Cerebellar cortex (tissue), 1 donor: ENCODE results near the gene LMNA.

Experiments used
- DNase-seq: peaks from one replicate; pipeline ENCODE4 v3.0.0-alpha.2; 2015; ENCODE audit warnings: low spot score

LMNA gene

DNA sequence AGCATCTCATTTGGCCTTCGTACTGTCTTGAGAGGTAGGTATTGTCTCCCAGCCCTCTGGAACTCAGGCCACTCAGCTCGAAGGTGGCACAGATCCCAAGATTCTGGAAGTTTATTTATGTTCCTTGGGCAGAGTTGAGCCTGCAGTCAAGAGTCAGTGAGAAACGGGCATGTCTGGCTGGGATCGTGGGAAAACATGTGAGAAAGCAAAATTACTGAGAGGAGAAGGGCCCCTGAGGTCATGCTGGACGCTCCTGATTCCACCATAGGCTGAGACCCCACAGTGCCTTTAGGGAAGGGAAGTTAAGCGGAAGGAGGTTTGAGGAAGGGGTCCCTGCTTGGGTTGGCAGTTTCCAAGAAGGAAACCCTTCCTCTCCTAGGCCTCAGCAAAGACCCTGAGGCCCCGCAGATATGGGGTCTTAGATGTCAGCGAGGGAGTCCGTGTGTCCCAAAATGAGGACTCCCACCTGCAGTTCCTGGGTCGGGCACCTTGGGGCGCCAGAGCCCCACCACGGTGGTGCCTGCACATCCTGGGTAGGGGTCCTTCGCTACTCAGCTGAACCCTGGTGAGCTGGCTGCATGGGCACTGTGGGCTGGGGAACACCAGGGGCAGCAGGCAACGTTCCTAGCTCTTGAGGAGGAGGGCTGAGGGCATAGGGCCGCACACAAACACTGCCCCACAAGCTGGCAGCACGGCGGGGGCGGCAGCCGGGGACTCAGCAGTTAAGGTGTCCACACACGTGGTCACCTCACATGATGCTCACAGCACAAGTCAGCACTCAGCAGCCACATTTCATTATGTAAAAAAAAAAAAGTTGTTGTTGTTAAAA, 26.6 kb downstream of the LMNA start:
- no peak for DNase-seq

DNA sequence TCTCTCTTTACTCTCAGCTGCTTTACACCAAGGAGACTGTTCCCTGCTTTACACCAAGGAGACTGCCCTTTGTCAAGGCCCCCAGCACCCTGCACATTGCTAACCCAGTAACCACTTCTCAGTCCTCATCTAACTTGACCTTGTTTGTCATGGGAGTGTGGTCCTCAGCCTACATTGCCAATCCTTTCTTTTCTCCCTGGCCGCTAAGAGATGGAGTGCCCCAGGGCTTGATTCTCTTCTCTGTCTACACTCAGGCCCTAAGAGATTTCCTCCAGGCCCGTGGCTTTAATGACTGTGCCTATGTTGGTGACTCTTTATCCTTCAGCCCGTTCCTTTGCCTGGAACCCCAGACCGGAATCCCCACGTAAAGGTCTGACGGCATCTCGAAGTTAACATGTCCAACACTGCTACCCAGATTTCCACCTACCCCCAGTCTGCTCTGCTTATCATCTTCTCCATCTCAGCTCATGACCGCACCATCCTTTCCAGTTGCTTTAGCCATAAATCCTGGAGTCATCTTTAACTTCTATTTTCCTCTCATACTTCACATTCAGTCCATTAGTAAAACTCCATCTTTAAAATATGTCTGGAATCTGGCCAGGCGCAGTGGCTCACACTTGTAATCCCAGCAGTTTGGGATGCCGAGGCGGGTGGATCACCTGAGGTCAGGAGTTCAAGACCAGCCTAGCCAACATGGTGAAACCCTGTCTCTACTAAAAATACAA, 29.4 kb downstream of the LMNA start:
- no peak for DNase-seq

DNA sequence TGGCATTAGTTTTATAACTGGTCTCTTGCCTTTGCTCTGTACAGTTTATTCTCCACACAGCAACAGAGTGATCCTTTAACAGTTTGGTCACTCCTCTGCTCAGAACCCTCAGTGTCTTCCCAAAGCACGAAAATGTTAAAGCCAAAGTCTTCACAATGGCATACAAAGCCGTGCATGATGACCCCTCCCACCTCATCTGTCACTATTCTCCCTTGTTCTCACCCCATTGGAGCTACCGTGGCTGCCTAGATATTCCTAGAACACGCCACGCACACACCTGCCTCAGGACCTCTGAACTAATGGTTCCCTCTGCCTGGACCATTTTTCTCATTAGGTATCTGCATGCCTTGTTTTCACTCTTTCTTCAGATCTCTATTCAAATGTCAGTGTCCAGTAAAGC, 30.2 kb downstream of the LMNA start:
- DNase-seq, result no peak

DNA sequence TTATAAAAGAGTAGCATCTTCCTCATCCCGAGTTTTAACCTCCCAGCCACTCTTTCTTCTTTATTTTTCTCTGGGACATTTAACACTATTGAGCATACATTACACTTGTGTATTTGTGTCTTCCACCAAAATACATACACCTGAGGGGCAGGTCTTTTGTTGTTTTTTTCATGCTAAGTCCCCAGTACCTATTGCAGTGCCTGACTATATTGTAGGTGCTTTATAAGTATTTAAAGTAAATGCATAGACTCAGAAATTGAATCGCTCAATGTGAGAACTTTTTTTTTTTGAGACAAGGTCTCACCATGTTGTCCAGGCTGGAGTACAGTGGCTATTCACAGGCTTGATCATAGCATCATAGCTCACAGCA, 31.1 kb downstream of the LMNA start:
- no peak for DNase-seq

GRCh38 chr1:156146020-156146768, 31.7 kb downstream of the LMNA start:
- DNase-seq, result peak; percentile 88

DNA sequence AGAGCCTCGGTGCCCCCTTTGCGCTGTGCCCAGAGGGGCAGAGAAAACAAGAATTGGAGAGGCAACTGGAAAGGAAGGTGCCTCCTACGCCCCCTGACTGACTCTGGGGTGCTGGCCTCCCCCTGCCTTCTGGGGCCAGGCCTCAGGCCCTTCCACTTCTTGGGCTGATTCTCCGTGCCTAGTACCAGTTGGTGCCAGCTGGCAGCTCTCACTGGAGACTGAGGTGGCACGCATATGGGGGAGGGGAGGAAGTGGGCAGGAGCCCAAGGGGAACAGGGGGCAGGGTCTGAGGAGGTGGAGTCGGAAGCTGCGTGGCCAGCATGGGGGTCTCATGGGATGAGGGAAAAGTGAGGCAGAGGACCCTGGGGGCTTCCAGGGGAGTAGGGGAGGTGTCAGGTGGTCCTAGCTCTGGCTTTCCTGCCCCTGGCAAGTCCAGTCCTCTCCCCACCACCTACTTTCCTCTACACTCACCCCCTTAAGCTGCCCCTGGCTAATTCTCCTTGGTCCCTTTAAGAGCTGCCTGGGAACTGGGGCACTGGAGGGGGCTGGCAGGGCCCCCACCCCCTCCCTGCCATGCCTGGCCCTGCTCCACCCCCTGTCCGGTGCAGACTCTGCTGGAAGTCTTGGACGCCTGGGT, 32.4 kb downstream of the LMNA start:
- DNase-seq, result no peak

DNA sequence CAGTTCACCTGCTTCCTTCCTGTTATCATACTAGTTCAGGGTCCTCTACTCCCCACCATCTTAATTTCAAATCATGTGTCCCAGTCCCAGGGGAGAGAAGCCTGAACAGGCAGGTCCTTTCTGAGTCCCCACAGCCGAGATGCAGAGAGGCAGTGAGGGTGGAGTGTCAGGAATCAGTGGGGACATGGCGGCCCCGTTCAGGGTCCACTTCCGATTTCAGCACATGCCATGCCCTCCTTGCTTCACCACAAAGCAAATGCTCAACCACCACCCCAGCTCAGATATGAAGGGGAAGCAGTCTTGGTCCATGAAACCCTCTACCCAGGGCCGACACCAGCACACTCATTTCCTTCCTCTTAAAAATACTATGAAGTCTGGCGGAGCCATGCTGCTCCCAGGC, 33.7 kb downstream of the LMNA start:
- no peak for DNase-seq

DNA sequence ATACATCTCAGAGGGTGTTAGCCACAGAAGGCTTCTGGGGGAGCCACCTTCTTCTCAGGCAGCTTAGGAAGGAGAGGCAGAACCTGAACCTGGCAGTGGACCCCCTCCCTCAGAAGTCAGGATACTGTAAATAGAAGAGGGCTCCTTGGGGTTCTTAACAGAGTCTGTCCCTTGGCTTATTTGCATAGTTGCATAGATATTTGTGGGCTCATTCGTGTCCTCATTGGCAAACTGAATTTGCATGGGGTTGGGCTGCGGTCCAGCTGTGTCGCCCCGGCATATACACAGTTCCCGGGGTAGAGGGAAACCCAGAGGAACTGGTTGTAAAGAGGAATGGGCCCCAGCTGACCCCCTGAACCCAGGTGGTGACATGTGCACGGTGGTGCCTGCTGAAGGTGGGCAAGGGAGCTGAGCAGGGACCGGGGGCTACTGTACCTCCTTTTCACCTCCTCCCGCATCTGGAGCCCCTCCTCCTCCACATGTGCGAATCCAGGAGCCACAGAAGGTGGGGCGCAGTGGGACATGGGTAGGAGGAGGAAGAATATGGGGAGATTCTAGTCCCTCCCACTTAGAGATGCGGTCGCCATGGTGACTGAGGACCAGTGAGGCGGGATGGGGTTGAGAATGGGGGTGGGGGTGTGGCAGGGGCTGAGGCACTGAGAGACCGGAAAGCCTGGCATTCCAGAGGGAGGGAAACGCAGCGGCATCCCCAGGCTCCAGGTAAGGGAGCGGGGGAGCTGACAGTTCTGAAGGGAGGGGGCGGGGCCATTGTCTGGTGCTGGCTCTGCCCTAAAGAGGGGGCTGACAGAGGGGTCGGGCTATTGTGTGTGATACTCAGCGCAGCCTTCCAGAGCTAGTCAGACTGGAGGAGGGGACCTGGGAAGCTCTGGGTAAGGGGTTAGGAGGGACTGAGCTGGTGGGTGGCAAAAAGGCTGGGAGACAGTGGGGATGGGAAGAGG, 35.1 kb downstream of the LMNA start:
- DNase-seq, result no peak

- no peak for DNase-seq
These were observed 36.0 kb downstream of the LMNA start for GRCh38 chr1:156150333-156151011.

DNA sequence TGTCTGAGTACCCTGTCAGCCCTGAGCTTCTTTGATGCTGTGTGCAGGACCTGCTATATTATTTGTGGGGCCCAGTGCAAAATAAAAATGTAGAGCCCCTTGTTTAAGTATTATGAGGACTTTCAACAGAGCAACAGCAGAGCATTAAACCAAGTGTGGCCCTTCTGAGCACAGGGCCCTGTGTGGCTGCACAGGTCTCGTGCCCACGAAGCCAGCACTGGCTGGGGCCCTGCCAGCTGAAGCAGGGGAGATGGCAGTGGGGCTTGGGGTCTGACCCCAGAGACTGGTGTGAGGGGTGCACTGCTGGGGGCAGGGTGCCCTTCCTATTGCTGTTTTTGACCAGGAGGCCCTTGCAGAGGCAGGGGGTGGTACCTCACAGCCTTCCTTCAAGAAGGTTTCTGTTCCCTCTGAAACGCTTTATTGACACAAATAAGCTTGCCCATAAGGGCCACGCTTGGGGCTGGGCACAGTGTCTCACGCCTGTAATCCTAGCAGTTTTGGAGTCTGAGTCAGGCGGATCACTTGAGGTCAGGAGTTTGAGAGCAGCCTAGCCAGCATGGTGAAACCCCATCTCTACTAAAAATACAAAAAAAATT, 36.7 kb downstream of the LMNA start:
- no peak for DNase-seq

DNA sequence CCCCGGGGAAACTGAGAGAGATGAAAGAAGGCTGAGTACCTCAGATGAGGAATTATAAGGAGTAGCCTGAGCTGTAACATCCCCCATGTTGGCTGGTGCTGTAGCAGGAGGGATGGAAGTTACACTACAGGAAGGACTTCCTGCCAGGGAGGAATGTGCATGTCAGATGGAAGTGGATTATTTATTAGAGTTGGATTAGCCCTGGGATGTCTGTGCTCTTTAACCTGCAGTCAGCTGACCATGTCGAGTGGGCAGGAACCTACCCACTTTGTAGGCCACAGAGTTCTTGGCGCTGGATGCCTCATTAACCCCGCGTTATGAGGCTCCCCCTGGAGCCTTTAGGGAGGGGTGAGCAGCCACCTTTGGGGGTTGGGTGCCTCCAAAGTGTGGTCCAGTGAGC, 38.1 kb downstream of the LMNA start:
- no peak for DNase-seq

DNA sequence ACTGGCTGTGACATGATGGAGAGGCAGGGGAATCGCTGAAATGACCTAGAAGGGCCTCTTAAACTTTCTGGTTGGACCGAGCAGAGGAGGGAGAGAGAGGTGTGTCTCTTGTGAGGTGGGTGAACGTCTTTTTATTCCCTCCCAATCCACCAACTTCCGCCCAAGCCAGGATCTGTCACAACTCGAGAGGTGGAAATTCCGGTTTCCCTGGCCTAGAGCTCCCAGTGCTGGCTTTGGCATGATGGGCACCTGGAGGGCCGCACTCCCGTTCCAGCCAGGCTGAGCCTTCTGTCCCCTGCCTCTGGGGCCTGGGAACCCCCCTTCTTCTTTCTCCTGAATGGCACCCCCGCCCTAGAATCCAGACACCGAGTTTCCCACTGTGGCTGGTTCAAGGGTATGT, 38.9 kb downstream of the LMNA start, which contains the start of gene SEMA4A:
Gene SEMA4A, plus strand, starts transcription at position 224 of the 400 bp plus-strand sequence. CDS start 994 bp downstream, outside the sequence.
- no peak for DNase-seq

- DNase-seq, result no peak
These were observed 39.8 kb downstream of the LMNA start for GRCh38 chr1:156154317-156154749.

GRCh38 chr1:156155756-156156510, 41.4 kb downstream of the LMNA start:
- DNase-seq, result no peak

DNA sequence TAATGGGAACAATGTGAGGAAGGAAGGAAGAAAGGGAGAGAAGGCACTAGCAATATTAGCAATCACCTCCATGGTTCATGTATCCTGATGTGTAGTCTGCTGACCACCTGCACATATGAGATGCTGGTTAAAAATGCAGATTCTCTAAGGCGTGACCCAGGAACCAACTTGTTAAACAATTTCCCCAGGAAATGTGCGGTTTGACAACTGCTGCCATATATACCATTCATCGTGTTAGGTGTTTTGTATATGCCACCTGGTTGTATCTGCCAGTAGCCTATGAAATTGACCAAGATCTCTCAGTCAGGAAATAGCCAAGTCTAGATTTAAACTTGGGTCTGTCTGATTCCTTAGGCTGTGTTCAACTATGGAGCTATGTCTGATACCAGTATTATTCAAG, 43.0 kb downstream of the LMNA start:
- DNase-seq, result no peak

GRCh38 chr1:156157966-156158365, 43.5 kb downstream of the LMNA start:
- no peak for DNase-seq

- no peak for DNase-seq
These were observed 45.7 kb downstream of the LMNA start for GRCh38 chr1:156160000-156160742.

GRCh38 chr1:156160743-156161171, 46.2 kb downstream of the LMNA start:
- DNase-seq, result peak; percentile 85
